HEK293 (cell line): Measurements from ENCODE around the gene SLC34A3.

Experiments used
- CTCF ChIA-PET: fragments of 350-600 bp; formaldehyde crosslinking; extraction: SDS; loops from one replicate; lab custom pipeline; 2021; ENCODE audit warnings: antibody characterized with exemption; lab: Yijun Ruan, JAX
- POLR2A ChIA-PET: fragments of 300-600 bp; formaldehyde crosslinking; extraction: SDS; loops from one replicate; lab custom pipeline; 2020; ENCODE audit warnings: antibody characterized with exemption, inconsistent platforms; lab: Yijun Ruan, JAX
- H3K27ac ChIP-seq: fragments of 200-500 bp; sonication (Bioruptor generic); 2 replicates; pipeline ENCODE4 v1.5.1; 2014; ENCODE audit warnings: low read depth, low read length, control low read depth, inconsistent platforms; ENCODE audit errors: extremely low read depth
- H3K36me3 ChIP-seq, 2 experiments: fragments of 200-500 bp in 1 of 2; sonication (Bioruptor generic) in 1 of 2; 1 replicate in 1 of 2; 2 replicates in 1 of 2; pipeline ENCODE4 v1.5.1; 2014 to 2017; ENCODE audit warnings: inconsistent platforms in 2 of 2, low read length in 2 of 2; ENCODE audit not compliant: control insufficient read depth in 2 of 2, insufficient read depth in 1 of 2
- H3K4me1 ChIP-seq: fragments of 200-500 bp; sonication (Bioruptor generic); 2 replicates; pipeline ENCODE4 v1.5.1; 2014; ENCODE audit warnings: mild to moderate bottlenecking, low read length, inconsistent platforms; ENCODE audit not compliant: control insufficient read depth, insufficient read depth
- H3K4me3 ChIP-seq: 2 replicates; pipeline ENCODE4 v1.5.1; 2011; ENCODE audit warnings: low read depth, mild to moderate bottlenecking, control low read depth, low read length, moderate library complexity
- H3K9me3 ChIP-seq: fragments of 200-500 bp; sonication (Bioruptor generic); 2 replicates; pipeline ENCODE4 v1.5.1; 2014; ENCODE audit warnings: low read depth, low read length, inconsistent platforms; ENCODE audit not compliant: control insufficient read depth, insufficient read depth
- GLI4 ChIP-seq: fragments of 450-650 bp; formaldehyde crosslinking; IDR thresholded peaks from 2 replicates; pipeline ENCODE4 v1.5.1; 2016; ENCODE audit warnings: missing biosample characterization, missing genetic modification characterization
- GLIS1 ChIP-seq: fragments of 450-650 bp; formaldehyde crosslinking; IDR thresholded peaks from 2 replicates; pipeline ENCODE4 v1.5.1; 2016; ENCODE audit warnings: missing biosample characterization, missing genetic modification characterization
- GLIS2 ChIP-seq: fragments of 450-650 bp; formaldehyde crosslinking; IDR thresholded peaks from 2 replicates; pipeline ENCODE4 v1.5.1; 2016; ENCODE audit warnings: missing biosample characterization, missing genetic modification characterization
- HOXC10 ChIP-seq: sonication (generic); formaldehyde crosslinking; IDR thresholded peaks from 2 replicates; pipeline ENCODE4 v1.8.1; 2023; ENCODE audit warnings: mild to moderate bottlenecking, missing genetic modification reagents
- KLF16 ChIP-seq: fragments of 450-650 bp; formaldehyde crosslinking; IDR thresholded peaks from 2 replicates; pipeline ENCODE4 v1.5.1; 2017; ENCODE audit warnings: missing biosample characterization, missing genetic modification characterization
- OSR2 ChIP-seq: fragments of 450-650 bp; formaldehyde crosslinking; IDR thresholded peaks from 2 replicates; pipeline ENCODE4 v1.5.1; 2016; ENCODE audit warnings: missing biosample characterization, missing genetic modification characterization
- PATZ1 ChIP-seq: fragments of 450-650 bp; formaldehyde crosslinking; IDR thresholded peaks from 2 replicates; pipeline ENCODE4 v1.5.1; 2016; ENCODE audit warnings: missing biosample characterization, missing genetic modification characterization
- SCRT2 ChIP-seq: fragments of 450-650 bp; formaldehyde crosslinking; IDR thresholded peaks from 2 replicates; pipeline ENCODE4 v1.5.1; 2016; ENCODE audit warnings: missing biosample characterization, missing genetic modification characterization
- ZBTB8A ChIP-seq: fragments of 450-650 bp; formaldehyde crosslinking; IDR thresholded peaks from 2 replicates; pipeline ENCODE4 v1.5.1; 2016; ENCODE audit warnings: missing biosample characterization, missing genetic modification characterization
- ZNF112 ChIP-seq: fragments of 450-650 bp; formaldehyde crosslinking; IDR thresholded peaks from 2 replicates; pipeline ENCODE4 v1.5.0; 2017; ENCODE audit warnings: missing biosample characterization, missing genetic modification characterization
- ZNF311 ChIP-seq: fragments of 450-650 bp; formaldehyde crosslinking; IDR thresholded peaks from 2 replicates; pipeline ENCODE4 v1.5.1; 2017; ENCODE audit warnings: missing biosample characterization, missing genetic modification characterization, borderline replicate concordance
- ZNF324 ChIP-seq: fragments of 450-650 bp; formaldehyde crosslinking; IDR thresholded peaks from 2 replicates; pipeline ENCODE4 v1.5.1; 2016; ENCODE audit warnings: missing biosample characterization, missing genetic modification characterization
- ZNF398 ChIP-seq: fragments of 450-650 bp; formaldehyde crosslinking; IDR thresholded peaks from 2 replicates; pipeline ENCODE4 v1.5.1; 2017; ENCODE audit warnings: missing biosample characterization, missing genetic modification characterization
- ZNF423 ChIP-seq: fragments of 450-650 bp; formaldehyde crosslinking; IDR thresholded peaks from 2 replicates; pipeline ENCODE4 v1.5.1; 2016; ENCODE audit warnings: missing biosample characterization, missing genetic modification characterization
- ZNF48 ChIP-seq: fragments of 450-650 bp; formaldehyde crosslinking; IDR thresholded peaks from 2 replicates; pipeline ENCODE4 v1.5.1; 2016; ENCODE audit warnings: missing biosample characterization, missing genetic modification characterization
- ZNF544 ChIP-seq: fragments of 450-650 bp; formaldehyde crosslinking; IDR thresholded peaks from 2 replicates; pipeline ENCODE4 v1.5.0; 2017; ENCODE audit warnings: missing biosample characterization, missing genetic modification characterization
- ZNF549 ChIP-seq: fragments of 450-650 bp; IDR thresholded peaks from 2 replicates; pipeline ENCODE4 v1.5.1; 2018; ENCODE audit warnings: missing biosample characterization, missing genetic modification characterization, mild to moderate bottlenecking, inconsistent platforms, moderate library complexity
- ZNF600 ChIP-seq: fragments of 450-650 bp; formaldehyde crosslinking; IDR thresholded peaks from 2 replicates; pipeline ENCODE4 v1.5.1; 2016; ENCODE audit warnings: missing biosample characterization, missing genetic modification characterization
- ZNF626 ChIP-seq: fragments of 450-650 bp; sonication (Bioruptor Pico); formaldehyde crosslinking; IDR thresholded peaks from 2 replicates; pipeline ENCODE4 v1.5.1; 2018; ENCODE audit warnings: missing biosample characterization, missing genetic modification characterization, inconsistent platforms
- TF ChIP-seq, protein P1 (sequence below): fragments of 450-650 bp; formaldehyde crosslinking; IDR thresholded peaks from 2 replicates; pipeline ENCODE4 v1.5.1; 2016; ENCODE audit warnings: missing biosample characterization, missing genetic modification characterization

The SLC34A3 gene

DNA sequence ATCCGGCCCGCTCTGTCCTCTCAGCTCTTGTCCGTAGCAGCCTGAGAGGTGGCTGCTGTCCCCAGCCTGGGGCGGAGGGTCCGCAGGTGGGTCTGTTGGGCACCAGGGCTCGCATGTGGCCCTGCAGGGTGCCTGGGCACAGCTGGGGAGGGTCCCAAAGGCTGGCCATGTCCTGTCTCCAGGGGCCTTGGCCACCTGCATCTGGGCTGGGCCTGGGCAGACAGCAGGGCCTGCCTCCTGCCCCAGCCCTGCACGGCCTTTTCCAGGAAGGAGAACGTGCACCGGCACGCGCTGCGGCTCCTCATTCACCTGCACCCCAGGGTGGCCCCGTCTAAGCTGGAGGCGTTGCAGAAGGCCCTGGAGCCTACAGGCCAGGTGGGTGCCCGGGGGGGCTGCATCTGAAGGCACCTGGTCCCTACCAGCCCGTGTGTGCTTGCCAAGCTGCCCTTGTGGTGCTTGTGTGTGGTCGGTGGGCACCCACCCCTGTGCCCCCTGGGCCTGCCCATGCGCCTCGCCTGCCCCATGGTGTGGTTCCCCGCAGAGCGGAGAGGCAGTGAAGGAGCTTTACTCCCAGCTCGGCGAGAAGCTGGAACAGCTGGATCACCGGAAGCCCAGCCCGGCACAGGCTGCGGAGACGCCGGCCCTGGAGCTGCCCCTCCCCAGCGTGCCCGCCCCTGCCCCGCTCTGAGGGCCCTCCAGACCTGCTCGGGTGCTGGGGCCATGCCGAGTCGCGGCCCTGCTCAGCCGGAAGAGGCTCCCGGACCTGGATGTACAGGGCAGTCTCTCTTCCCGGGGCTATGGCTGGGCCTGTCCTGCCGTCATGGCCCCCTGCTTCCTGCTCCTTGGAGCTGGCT, 41.8 kb downstream of the SLC34A3 start:
- peak; percentile 69; the same call in 1 of the 2 replicates for TF ChIP-seq ZNF600 (tag by site-specific recombination)
- peak; percentile 56 for TF ChIP-seq GLIS2
- TF ChIP-seq KLF16 (tag by site-specific recombination), result no peak
- TF ChIP-seq, protein P1, sequence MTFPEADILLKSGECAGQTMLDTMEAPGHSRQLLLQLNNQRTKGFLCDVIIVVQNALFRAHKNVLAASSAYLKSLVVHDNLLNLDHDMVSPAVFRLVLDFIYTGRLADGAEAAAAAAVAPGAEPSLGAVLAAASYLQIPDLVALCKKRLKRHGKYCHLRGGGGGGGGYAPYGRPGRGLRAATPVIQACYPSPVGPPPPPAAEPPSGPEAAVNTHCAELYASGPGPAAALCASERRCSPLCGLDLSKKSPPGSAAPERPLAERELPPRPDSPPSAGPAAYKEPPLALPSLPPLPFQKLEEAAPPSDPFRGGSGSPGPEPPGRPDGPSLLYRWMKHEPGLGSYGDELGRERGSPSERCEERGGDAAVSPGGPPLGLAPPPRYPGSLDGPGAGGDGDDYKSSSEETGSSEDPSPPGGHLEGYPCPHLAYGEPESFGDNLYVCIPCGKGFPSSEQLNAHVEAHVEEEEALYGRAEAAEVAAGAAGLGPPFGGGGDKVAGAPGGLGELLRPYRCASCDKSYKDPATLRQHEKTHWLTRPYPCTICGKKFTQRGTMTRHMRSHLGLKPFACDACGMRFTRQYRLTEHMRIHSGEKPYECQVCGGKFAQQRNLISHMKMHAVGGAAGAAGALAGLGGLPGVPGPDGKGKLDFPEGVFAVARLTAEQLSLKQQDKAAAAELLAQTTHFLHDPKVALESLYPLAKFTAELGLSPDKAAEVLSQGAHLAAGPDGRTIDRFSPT (tag by site-specific recombination), result 0 out of 2 replicates have a peak, but pooled peaks have one; percentile 32
- TF ChIP-seq HOXC10, result no peak
- TF ChIP-seq GLI4, result no peak
- TF ChIP-seq ZNF423, result 0 out of 2 replicates have a peak, but pooled peaks have one; percentile 19
- TF ChIP-seq PATZ1, result 0 out of 2 replicates have a peak, but pooled peaks have one; percentile 13
- TF ChIP-seq, all 188 proteins: peak for 5
- peaks cover 0 to 46% of the 10 kb centered on the region in 2 experiments; a peak in 2 of 3 replicates for H3K36me3 ChIP-seq
- no peaks in the 10 kb centered on the region for H3K9me3 ChIP-seq
- no peak overlapping the region for H3K4me3 ChIP-seq
- ChIA-PET POLR2A (interaction anchor here (1.3 to 2.4 kb wide), 2 partner anchors 18 to 32 kb away, joined by 3 to 9 read pairs; partner anchors contain the start of gene TUBB4B), CTCF (interaction anchor here (0.6 to 1.7 kb wide), 4 partner anchors 10 to 44 kb away, joined by 3 to 5 read pairs (median 4); no protein-coding TSS in a partner anchor)
- 0 out of 2 replicates have a peak, but pooled peaks cover 4% of the 10 kb centered on the region for H3K4me1 ChIP-seq
- no peak overlapping the region for H3K27ac ChIP-seq

GRCh38 chr9:137273095-137273490, 42.4 kb downstream of the SLC34A3 start:
- no peaks in the 10 kb centered on the region for H3K9me3 ChIP-seq
- 0 out of 2 replicates have a peak, but pooled peaks cover 4% of the 10 kb centered on the region for H3K4me1 ChIP-seq
- no peak overlapping the region for H3K27ac ChIP-seq
- TF ChIP-seq SCRT2 (tag by site-specific recombination) (0 out of 2 replicates have a peak, but pooled peaks have one; percentile 67), ZBTB8A (tag by site-specific recombination) (no peak)
- TF ChIP-seq, all 188 proteins: peak for 1
- ChIA-PET POLR2A (interaction anchor here (1.3 to 2.4 kb wide), 2 partner anchors 19 to 32 kb away, joined by 3 to 9 read pairs; partner anchors contain the start of gene TUBB4B), CTCF (interaction anchor here (0.6 to 1.7 kb wide), 6 partner anchors 11 to 227 kb away, joined by 3 to 5 read pairs (median 4); no protein-coding TSS in a partner anchor)
- Histone ChIP-seq H3K36me3 (peaks cover 0 to 40% of the 10 kb centered on the region in 2 experiments; a peak in 2 of 3 replicates), H3K4me3 (no peak overlapping the region)

- Histone ChIP-seq H3K36me3 (peaks cover 0 to 37% of the 10 kb centered on the region in 2 experiments; a peak in 2 of 3 replicates), H3K4me1 (0 out of 2 replicates have a peak, but pooled peaks cover 4% of the 10 kb centered on the region), H3K4me3 (no peak overlapping the region), H3K27ac (no peak overlapping the region), H3K9me3 (no peaks in the 10 kb centered on the region)
- CTCF ChIA-PET, result interaction anchor here (0.6 to 1.7 kb wide), 6 partner anchors 11 to 226 kb away, joined by 3 to 5 read pairs (median 4); no protein-coding TSS in a partner anchor
- POLR2A ChIA-PET, result interaction anchor here (0.5 to 1.9 kb wide), 4 partner anchors 33 to 278 kb away, joined by 3 to 7 read pairs (median 3); partner anchors contain the start of genes MRPL41, SAPCD2 and TUBB4B
- TF ChIP-seq ZNF311 (tag by site-specific recombination) (no peak), ZNF48 (no peak), GLIS2 (peak; percentile 15; the same call in 1 of the 2 replicates), ZNF112 (tag by site-specific recombination) (no peak), GLIS1 (0 out of 2 replicates have a peak, but pooled peaks have one; percentile 13), ZNF398 (tag by site-specific recombination) (no peak), SCRT2 (tag by site-specific recombination) (peak; percentile 76), ZNF626 (tag by site-specific recombination) (no peak), ZNF544 (tag by site-specific recombination) (no peak), ZNF324 (no peak), OSR2 (tag by site-specific recombination) (no peak), ZNF549 (tag by site-specific recombination) (no peak)
Measured at GRCh38 chr9:137273611-137274320, 43.1 kb downstream of the SLC34A3 start.
